GM12873 (cell line): Measurements from ENCODE around the gene EEFSEC.

Experiments
- TF ChIP-seq, protein P1 (sequence below): IDR thresholded peaks from 2 replicates; pipeline ENCODE4 v1.5.1; 2012; ENCODE audit warnings: low read depth, mild to moderate bottlenecking, moderate library complexity, low read length, control low read depth; ENCODE audit not compliant: insufficient read depth; ENCODE audit errors: missing control alignments

The EEFSEC gene

DNA sequence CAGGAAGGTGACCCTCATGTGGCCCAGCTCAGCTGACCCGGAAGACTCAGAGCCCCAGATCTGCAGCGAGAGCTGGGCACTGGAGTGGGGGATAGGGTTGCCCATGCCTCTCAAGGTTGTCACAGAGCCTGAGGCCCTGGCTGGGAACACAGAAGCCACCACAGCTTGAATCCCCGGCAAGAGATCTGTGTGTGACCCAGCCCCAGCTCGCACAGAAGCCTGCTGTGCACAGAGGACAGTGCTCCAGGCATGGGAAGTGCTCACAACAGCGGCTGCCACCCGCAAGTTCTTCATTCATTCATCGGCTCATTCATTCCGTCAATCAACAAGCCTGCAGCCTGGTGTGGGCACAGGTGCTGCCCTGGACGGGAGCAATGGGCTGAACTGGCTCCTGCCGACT lies 277.0 kb downstream of the EEFSEC start:
- TF ChIP-seq, protein P1, sequence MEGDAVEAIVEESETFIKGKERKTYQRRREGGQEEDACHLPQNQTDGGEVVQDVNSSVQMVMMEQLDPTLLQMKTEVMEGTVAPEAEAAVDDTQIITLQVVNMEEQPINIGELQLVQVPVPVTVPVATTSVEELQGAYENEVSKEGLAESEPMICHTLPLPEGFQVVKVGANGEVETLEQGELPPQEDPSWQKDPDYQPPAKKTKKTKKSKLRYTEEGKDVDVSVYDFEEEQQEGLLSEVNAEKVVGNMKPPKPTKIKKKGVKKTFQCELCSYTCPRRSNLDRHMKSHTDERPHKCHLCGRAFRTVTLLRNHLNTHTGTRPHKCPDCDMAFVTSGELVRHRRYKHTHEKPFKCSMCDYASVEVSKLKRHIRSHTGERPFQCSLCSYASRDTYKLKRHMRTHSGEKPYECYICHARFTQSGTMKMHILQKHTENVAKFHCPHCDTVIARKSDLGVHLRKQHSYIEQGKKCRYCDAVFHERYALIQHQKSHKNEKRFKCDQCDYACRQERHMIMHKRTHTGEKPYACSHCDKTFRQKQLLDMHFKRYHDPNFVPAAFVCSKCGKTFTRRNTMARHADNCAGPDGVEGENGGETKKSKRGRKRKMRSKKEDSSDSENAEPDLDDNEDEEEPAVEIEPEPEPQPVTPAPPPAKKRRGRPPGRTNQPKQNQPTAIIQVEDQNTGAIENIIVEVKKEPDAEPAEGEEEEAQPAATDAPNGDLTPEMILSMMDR, result no peak

DNA sequence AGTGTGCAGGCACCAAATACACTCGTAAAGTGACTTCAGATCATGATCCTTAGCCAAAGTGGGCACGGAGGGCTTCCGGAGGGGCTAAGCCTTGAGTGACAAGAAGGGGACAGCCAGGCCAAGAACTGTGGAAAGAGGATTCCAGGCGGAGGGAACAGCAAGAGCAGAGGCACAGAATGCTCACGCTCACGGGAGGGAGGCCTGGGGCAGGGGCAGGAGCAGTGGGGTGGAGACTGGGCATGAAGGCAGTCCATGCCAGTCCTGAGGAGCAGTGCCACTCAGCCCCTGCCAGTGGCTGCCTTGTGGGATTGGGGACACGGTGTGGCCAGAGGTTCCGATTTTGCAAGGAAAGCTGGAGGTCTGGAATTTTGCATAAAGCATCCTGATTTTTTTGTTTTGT lies 277.4 kb downstream of the EEFSEC start:
- TF ChIP-seq, protein P1, result no peak

DNA sequence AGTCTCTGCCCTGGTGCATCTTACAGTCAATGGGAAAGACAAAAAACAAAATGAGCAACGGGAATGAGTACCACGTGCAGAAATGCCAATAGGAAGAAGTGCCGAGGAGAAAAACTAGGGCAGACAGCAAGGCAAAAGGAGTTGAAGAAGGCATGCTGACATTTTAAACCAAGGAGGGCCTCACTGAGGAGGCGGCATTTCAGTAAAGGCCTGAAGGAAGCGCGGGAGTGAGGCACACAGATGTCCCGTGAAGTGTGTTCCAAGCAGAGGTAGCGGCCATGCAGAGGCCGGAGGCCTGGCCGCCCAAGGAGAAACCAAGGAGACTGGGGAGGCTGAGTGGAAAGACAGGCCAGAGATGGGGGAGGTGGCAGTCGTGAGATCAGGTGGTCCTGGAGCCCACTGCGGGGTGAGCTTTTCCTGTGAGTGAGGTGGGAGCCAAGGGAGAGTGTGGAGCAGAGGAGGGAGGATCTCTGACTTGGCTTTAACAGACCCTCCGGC lies 278.6 kb downstream of the EEFSEC start:
- TF ChIP-seq, protein P1, result no peak

DNA sequence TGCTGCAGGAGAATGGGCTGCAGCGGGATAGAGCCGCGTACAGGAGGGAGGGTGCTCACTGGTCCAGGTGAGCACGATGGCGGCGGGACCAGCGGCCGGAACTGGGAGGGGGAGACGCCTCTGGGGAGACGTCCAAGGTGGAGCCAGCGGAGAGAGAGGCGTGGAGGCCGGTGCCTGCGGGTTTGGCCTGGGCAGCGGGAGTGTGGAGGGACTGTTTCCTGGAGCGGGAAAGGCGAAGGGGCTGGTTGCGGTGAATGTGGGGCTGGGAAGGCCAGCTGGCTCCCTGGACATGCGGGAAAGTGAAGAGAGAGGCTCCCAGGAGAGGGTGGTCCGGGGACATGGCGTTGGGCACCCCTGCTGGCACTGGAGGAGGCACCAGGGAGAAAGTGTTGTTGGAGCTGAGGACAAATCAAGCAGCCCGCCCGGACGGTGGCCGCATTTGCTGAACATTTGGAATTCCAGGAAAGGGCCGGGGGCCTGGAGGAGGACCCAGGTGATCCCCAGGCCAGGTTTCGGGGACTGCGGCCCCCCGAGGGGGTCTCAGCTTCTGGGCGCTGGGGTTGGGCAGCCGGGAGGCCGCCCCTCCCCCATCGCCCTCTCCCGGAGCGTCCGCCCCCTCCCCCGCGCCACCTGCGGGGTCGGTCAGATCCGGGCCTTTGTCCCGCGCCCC lies 279.2 kb downstream of the EEFSEC start:
- TF ChIP-seq, protein P1, result no peak

DNA sequence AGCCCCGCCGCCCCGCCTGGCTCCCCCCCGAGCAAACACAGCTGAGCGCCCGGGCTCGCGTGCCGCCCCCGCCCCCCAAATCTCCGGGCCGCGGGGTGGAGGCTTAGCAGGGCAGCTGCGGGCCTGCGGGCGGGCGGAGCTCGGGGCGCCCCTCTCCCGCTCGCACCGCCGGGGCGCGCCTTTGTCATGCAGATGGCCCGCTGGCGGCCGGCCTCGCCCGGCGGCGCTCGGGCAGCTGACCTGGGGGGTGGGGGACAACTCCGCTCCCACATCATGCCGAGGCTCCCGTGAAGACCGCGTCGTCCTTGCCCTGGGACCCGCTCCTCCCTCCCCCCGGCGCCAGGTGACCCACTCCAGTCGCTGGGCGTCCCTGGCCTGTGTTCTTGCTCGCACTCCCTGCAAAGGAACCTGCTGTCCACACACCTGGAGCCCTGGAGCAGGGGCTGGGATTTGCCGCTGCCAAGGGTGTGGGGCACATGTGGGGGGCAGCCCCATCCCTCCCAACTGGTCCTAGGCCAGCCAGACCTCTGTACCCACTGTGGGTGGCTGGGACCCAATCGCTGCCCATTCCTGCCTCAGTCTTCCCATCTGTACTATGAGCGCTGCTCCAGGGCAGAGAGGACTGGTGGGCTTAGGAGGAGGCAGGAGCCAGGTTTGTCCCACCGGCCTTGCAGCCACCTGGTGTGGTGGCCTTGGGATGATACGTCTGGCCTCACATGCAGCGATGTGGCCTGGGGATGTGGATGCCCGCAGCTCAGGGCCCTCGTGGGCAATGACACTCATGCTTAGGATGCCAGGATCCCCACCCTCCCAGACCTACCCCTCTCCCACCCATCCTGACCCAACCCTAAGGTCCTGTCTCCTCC lies 279.9 kb downstream of the EEFSEC start:
- TF ChIP-seq, protein P1, result no peak

DNA sequence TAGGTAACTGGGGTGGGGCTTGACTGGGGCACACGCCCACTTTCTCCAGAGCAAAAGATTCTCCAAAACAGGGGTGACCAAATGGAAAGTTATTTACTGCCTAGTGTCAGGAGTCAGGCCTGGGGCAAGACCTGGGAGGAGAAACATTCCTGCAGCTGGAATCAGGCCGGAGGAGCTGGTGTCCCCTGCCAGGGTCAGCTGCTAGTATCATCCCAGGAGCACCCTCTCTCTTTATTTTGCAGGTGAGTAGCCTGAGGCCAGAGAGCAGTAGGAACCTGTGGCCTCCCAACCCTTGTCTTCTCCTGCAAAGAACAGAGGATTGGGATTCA lies 280.5 kb downstream of the EEFSEC start:
- TF ChIP-seq, protein P1, result no peak

DNA sequence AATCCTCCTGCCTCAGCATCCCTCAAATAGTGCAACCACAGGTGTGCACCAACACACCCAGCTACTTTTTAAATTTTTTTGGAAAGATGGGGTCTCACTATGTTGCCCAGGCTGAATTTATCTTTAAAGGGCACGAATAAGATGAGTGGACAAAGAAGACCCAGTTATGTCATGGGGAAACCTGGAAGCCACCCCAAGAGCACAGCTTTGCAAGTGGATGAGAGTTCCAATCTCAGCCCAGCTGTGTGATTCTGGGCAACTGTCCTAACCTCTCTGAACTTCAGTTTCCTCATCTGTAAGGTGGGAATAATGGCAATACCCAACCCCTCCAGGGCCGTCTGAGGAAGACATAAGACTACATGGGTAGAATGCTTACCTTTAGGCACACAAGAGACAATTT lies 281.2 kb downstream of the EEFSEC start:
- TF ChIP-seq, protein P1, result no peak
